Esophagus squamous epithelium (tissue), 5 donors: ENCODE results near the gene HS2ST1. TPM values are rescaled to one million over a fixed set of nuclear protein-coding genes. Genes with fewer than 3 reads are reported as not detected.
"Not testable (repeated sequence)": the region's sequence is repeated elsewhere in the genome, so short reads cannot be mapped to it uniquely, and the experiment has no call there.

Source experiments
- DNase-seq: peaks from one replicate; lab custom pipeline; 2025; lab: John Stamatoyannopoulos, UW
- H3K27ac ChIP-seq, 4 donors: fragments of 200-600 bp; sonication (generic); one replicate each; pipeline ENCODE4 v1.5.1; 2016 to 2019; ENCODE audit warnings: mild to moderate bottlenecking in 1 of 4
- H3K27me3 ChIP-seq, 4 donors: fragments of 200-600 bp; sonication (generic); 1 replicate in 3 of 4; 2 replicates in 1 of 4; pipeline versions ENCODE4 v1.5.1 to v1.6.0; 2017 to 2021; ENCODE audit warnings: antibody characterized with exemption in 1 of 4
- H3K36me3 ChIP-seq, 3 donors: fragments of 200-600 bp; sonication (generic); one replicate each; pipeline ENCODE4 v1.5.1; 2016 to 2019
- H3K4me1 ChIP-seq, 3 donors: fragments of 200-600 bp; sonication (generic); one replicate each; pipeline ENCODE4 v1.5.1; 2017 to 2019
- H3K4me3 ChIP-seq, 4 donors: fragments of 200-600 bp; sonication (generic); 1 replicate in 3 of 4; 2 replicates in 1 of 4; pipeline ENCODE4 v1.5.1; 2016 to 2019; ENCODE audit warnings: mild to moderate bottlenecking in 2 of 4, moderate library complexity in 1 of 4
- H3K9me3 ChIP-seq, 3 donors: fragments of 200-600 bp; sonication (generic); one replicate each; pipeline ENCODE4 v1.5.1; 2016 to 2019
- POLR2A ChIP-seq, 4 donors: fragments of 450-650 bp; IDR thresholded peaks; one replicate each; pipeline ENCODE4 v1.6.1; 2017; ENCODE audit warnings: antibody characterized with exemption in 4 of 4, mild to moderate bottlenecking in 4 of 4, moderate library complexity in 3 of 4
- WGBS, 2 donors: methylation state at CpG; one replicate each; pipeline ENCODE4 v1.1.5; 2018; 5-methylcytosine and 5-hydroxymethylcytosine counted together
- intact Hi-C: fragments of 100-400 bp; cut with DNase I; formaldehyde crosslinking; loops from one replicate; pipeline ENCODE4 v1.15.0; 2022
- total RNA-seq, 4 donors: library from RNA; depleted of rRNA; stranded (reverse); fragments of >200 nt; gene quantifications; one replicate each; pipeline ENCODE4 v1.1.0, GENCODE V29; 2016
- TF ChIP-seq, protein P1 (sequence below), 6 experiments: fragments of 450-650 bp in 4 of 6; fragments of 200-600 bp in 2 of 6; sonication (generic) in 2 of 6; IDR thresholded peaks; one replicate each; pipeline ENCODE4 v1.5.1; 2016 to 2019; ENCODE audit warnings: antibody characterized with exemption in 6 of 6, mild to moderate bottlenecking in 4 of 6, moderate library complexity in 4 of 6
- donor health status: DM: yes; HTN: yes; CAD: no.

The HS2ST1 gene
- 10 to 100 TPM in 1 of 4 donors, 1 to 10 TPM in 3; 5.3 to 10.5 (median 9.1) TPM for total RNA-seq

- Histone ChIP-seq H3K9me3 (no peaks in the 10 kb centered on the region), H3K27me3 (no peaks in the 10 kb centered on the region), H3K36me3 (peaks cover 0 to 14% (median 0%) of the 10 kb centered on the region in 3 donors), H3K4me3 (peak within 1 kb of the TSS; percentile 76 to 98 (median 83)), H3K4me1 (peaks cover 5 to 39% (median 16%) of the 10 kb centered on the region in 3 donors), H3K27ac (peak within 1 kb of the TSS; percentile 91 to 93 (median 92))
- intact Hi-C loops, result no loop called here
- no peak for DNase-seq
- TF ChIP-seq, protein P1, sequence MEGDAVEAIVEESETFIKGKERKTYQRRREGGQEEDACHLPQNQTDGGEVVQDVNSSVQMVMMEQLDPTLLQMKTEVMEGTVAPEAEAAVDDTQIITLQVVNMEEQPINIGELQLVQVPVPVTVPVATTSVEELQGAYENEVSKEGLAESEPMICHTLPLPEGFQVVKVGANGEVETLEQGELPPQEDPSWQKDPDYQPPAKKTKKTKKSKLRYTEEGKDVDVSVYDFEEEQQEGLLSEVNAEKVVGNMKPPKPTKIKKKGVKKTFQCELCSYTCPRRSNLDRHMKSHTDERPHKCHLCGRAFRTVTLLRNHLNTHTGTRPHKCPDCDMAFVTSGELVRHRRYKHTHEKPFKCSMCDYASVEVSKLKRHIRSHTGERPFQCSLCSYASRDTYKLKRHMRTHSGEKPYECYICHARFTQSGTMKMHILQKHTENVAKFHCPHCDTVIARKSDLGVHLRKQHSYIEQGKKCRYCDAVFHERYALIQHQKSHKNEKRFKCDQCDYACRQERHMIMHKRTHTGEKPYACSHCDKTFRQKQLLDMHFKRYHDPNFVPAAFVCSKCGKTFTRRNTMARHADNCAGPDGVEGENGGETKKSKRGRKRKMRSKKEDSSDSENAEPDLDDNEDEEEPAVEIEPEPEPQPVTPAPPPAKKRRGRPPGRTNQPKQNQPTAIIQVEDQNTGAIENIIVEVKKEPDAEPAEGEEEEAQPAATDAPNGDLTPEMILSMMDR (IDR thresholded peaks at IDR 0.05), result no peak
- peak in 2 of 4 donors; percentile 27 to 77 for TF ChIP-seq POLR2A (IDR thresholded peaks at IDR 0.05)
- WGBS, 2 donors, result 0% methylated on average over 4 to 17 of the region's 45 CpGs
Measured at GRCh38 chr1:86914601-86914997, at the start of gene HS2ST1. TSS of gene HS2ST1 (plus strand) at chr1:86914635.

GRCh38 chr1:86865973-86866637 lies 48.3 kb upstream of the HS2ST1 start:
- Histone ChIP-seq H3K4me1 (peaks cover 0 to 13% (median 0%) of the 10 kb centered on the region in 3 donors), H3K9me3 (no peaks in the 10 kb centered on the region), H3K4me3 (no peak overlapping the region), H3K36me3 (peaks cover 0 to 15% (median 0%) of the 10 kb centered on the region in 3 donors), H3K27ac (no peak overlapping the region), H3K27me3 (no peaks in the 10 kb centered on the region)
- TF ChIP-seq POLR2A (IDR thresholded peaks at IDR 0.05), result no peak
- TF ChIP-seq, protein P1 (IDR thresholded peaks at IDR 0.05), result no peak
- intact Hi-C loops, result no loop called here
- no peak for DNase-seq
- 76 to 94% methylated on average over 6 of the region's 6 CpGs for WGBS, 2 donors

DNA sequence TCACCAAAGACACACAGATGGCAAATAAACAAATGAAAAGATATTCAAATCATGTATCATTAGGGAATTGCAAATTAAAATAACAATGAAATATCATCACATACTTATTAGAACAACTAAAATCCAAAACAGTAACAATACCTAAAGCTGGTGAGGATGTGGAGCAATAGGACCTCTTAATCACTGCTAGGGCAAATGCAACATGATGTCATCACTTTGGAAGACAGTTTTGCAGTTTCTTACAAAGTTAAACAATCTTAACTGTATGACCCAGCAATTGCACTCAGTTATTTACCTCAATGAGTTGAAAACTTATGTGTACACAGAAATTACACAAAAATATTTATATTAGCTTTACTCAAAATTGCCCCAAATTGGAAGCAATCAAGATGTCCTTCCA lies 47.8 kb upstream of the HS2ST1 start:
- H3K4me1 ChIP-seq, result peaks cover 0 to 11% (median 0%) of the 10 kb centered on the region in 3 donors
- no peaks in the 10 kb centered on the region for H3K9me3 ChIP-seq
- H3K4me3 ChIP-seq, result no peak overlapping the region
- no peak for DNase-seq
- intact Hi-C loops, result no loop called here
- H3K27me3 ChIP-seq, result no peaks in the 10 kb centered on the region
- H3K36me3 ChIP-seq, result peaks cover 0 to 14% (median 0%) of the 10 kb centered on the region in 3 donors
- TF ChIP-seq POLR2A (IDR thresholded peaks at IDR 0.05), result no peak
- TF ChIP-seq, protein P1 (IDR thresholded peaks at IDR 0.05), result no peak
- H3K27ac ChIP-seq, result no peak overlapping the region

DNA sequence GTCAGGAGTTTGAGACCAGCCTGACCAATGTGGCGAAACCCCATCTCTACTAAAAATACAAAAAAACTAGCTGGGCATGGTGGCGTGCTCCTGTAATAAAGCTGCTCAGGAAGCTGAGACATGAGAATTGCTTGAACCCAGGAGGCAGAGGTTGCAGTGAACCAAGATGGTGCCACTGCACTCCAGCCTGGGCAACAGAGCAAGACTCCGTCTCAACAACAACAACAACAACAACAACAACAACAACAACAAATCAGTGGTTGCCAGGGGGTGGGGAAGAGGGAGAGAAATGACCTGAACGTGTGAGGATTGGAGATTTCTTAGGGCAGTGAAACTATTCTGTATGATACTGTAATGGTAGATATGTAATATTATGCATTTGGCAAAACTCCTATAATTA lies 47.2 kb upstream of the HS2ST1 start:
- WGBS, 2 donors, result 93 to 96% methylated on average over 4 of the region's 4 CpGs

GRCh38 chr1:86868477-86868876 lies 46.0 kb upstream of the HS2ST1 start:
- Histone ChIP-seq H3K4me3 (no peak overlapping the region), H3K9me3 (no peaks in the 10 kb centered on the region), H3K36me3 (peaks cover 0 to 13% (median 0%) of the 10 kb centered on the region in 3 donors), H3K27me3 (no peaks in the 10 kb centered on the region), H3K27ac (no peak overlapping the region), H3K4me1 (peaks cover 0 to 9% (median 0%) of the 10 kb centered on the region in 3 donors)
- WGBS, 2 donors, result 88 to 95% methylated on average over 1 of the region's 1 CpG
- intact Hi-C loops, result no loop called here
- TF ChIP-seq POLR2A (IDR thresholded peaks at IDR 0.05), result no peak
- TF ChIP-seq, protein P1 (IDR thresholded peaks at IDR 0.05), result no peak
- no peak for DNase-seq

More for the DNA sequence above, 47.2 kb upstream of the HS2ST1 start:
- H3K4me3 ChIP-seq, DNase-seq, H3K27ac ChIP-seq, intact Hi-C loops, H3K27me3 ChIP-seq, H3K4me1 ChIP-seq, H3K9me3 ChIP-seq: not testable (repeated sequence)
- H3K36me3 ChIP-seq, result peaks cover 0 to 10% (median 0%) of the 10 kb centered on the region in 3 donors
